Panc1 (cell line): ENCODE measurements around the gene EPX.

Experiments
- POLR2AphosphoS5 ChIP-seq: IDR thresholded peaks from 2 replicates; pipeline ENCODE4 v1.6.1; 2012; ENCODE audit warnings: mild to moderate bottlenecking, low read depth, low read length, moderate library complexity
- TF ChIP-seq, protein P1 (sequence below): fragments of 450-650 bp; IDR thresholded peaks from 2 replicates; pipeline ENCODE4 v1.5.1; 2017; ENCODE audit warnings: mild to moderate bottlenecking

DNA sequence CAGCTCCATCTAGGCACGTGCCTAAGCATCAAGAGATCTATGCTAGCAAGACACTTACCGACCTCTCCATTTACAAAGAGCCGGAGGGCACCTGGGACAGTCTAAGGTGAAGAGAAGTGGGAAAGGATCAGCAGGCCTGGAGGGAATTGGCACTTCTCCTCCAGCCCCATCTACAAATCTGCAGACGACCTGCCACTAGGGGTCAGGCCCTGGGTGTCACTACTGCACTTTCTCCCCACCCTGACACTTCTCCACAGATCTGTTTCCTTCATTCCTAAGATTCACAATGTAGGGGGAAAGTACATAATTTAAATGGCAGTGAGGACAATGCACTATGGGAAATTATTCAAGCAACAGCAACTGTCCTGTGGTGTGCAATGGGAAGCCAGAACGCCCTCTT is 18.4 kb downstream of the EPX start:
- TF ChIP-seq, protein P1, sequence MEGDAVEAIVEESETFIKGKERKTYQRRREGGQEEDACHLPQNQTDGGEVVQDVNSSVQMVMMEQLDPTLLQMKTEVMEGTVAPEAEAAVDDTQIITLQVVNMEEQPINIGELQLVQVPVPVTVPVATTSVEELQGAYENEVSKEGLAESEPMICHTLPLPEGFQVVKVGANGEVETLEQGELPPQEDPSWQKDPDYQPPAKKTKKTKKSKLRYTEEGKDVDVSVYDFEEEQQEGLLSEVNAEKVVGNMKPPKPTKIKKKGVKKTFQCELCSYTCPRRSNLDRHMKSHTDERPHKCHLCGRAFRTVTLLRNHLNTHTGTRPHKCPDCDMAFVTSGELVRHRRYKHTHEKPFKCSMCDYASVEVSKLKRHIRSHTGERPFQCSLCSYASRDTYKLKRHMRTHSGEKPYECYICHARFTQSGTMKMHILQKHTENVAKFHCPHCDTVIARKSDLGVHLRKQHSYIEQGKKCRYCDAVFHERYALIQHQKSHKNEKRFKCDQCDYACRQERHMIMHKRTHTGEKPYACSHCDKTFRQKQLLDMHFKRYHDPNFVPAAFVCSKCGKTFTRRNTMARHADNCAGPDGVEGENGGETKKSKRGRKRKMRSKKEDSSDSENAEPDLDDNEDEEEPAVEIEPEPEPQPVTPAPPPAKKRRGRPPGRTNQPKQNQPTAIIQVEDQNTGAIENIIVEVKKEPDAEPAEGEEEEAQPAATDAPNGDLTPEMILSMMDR: peak; percentile 40
- no peak for TF ChIP-seq POLR2AphosphoS5
